ENCODE results near the gene TIGD4.

Gene TIGD4

GRCh38 chr4:152779513-152780266 is at the start of gene TIGD4, which contains the start of gene ARFIP1:
TIGD4 (minus strand) TSS chr4:152779730; CDS start chr4:152771004, 8,726 bp downstream.
ARFIP1 (plus strand) TSS chr4:152779954; CDS start chr4:152829634, 49,680 bp downstream.
- peak; percentile 98 for DNase-seq

- no peak for DNase-seq
Measured at GRCh38 chr4:152828122-152828521, 48.6 kb upstream of the TIGD4 start.

GRCh38 chr4:152825336-152825735 is 45.8 kb upstream of the TIGD4 start:
- no peak for DNase-seq

GRCh38 chr4:152824561-152824960 is 45.0 kb upstream of the TIGD4 start:
- no peak for DNase-seq

- no peak for DNase-seq
Measured at GRCh38 chr4:152822323-152822722, 42.8 kb upstream of the TIGD4 start.

GRCh38 chr4:152820073-152820472 is 40.5 kb upstream of the TIGD4 start:
- DNase-seq: no peak

GRCh38 chr4:152819026-152819645 is 39.6 kb upstream of the TIGD4 start:
- DNase-seq: no peak

GRCh38 chr4:152817331-152817730 is 37.8 kb upstream of the TIGD4 start:
- no peak for DNase-seq

- no peak for DNase-seq
Measured at GRCh38 chr4:152815078-152815477, 35.5 kb upstream of the TIGD4 start.

GRCh38 chr4:152810715-152811287 is 31.3 kb upstream of the TIGD4 start:
- no peak for DNase-seq

GRCh38 chr4:152808670-152809069 is 29.1 kb upstream of the TIGD4 start:
- no peak for DNase-seq

- peak; percentile 72 for DNase-seq
Measured at GRCh38 chr4:152807294-152807829, 27.8 kb upstream of the TIGD4 start.

GRCh38 chr4:152806501-152807125 is 27.1 kb upstream of the TIGD4 start:
- DNase-seq: peak; percentile 17

- DNase-seq: no peak
Measured at GRCh38 chr4:152805818-152806217, 26.3 kb upstream of the TIGD4 start.

GRCh38 chr4:152805071-152805650 is 25.6 kb upstream of the TIGD4 start:
- DNase-seq: no peak

- DNase-seq: no peak
Measured at GRCh38 chr4:152803541-152803940, 24.0 kb upstream of the TIGD4 start.

GRCh38 chr4:152795891-152796290 is 16.4 kb upstream of the TIGD4 start:
- DNase-seq: no peak

- no peak for DNase-seq
Measured at GRCh38 chr4:152786627-152787026, 7.1 kb upstream of the TIGD4 start.

- no peak for DNase-seq
Measured at GRCh38 chr4:152785639-152786615, 6.4 kb upstream of the TIGD4 start.

GRCh38 chr4:152784490-152785350 is 5.2 kb upstream of the TIGD4 start:
- no peak for DNase-seq

Data from activated CD4-positive, alpha-beta T cell treated with anti-CD3 and anti-CD28 coated beads, Interleukin-10, Interleukin-2, amounts not matched to agents 100 ng/mL and 50 ng/mL, durations not matched to agents 16 hours and 8 hours (primary cell).